HepG2 (cell line): ENCODE data around the gene SLC6A6. TPM values are rescaled to one million over a fixed set of nuclear protein-coding genes. Genes with fewer than 3 reads are reported as not detected.

Experiments
- ATAC-seq: fragments of 200-7000 bp; cut with Tn5 transposase; 3 replicates; pipeline ENCODE4 v1.9.1; 2020; ENCODE audit warnings: mild to moderate bottlenecking, moderate library complexity
- BruUV-seq: library from RNA; stranded (reverse); fragments of 400-500 nt; replicated peaks from 2 replicates; lab custom pipeline; 2021; lab: Mats Ljungman, UMichigan
- CTCF ChIA-PET: fragments of 300-600 bp; formaldehyde crosslinking; extraction: SDS; loops from one replicate; lab custom pipeline; 2021; ENCODE audit warnings: low total read pairs, inconsistent platforms, low intra/inter-chr PET ratio; lab: Yijun Ruan, JAX
- POLR2A ChIA-PET: fragments of 350-600 bp; sonication (Branson Sonifier 250); formaldehyde crosslinking; loops from one replicate; lab custom pipeline; 2020; ENCODE audit warnings: antibody characterized with exemption, inconsistent platforms; lab: Yijun Ruan, JAX
- DNase-seq: peaks from one replicate; pipeline ENCODE4 v3.0.0-alpha.2; 2015; ENCODE audit warnings: low spot score
- FAIRE-seq: peaks from 3 replicates; lab custom pipeline; 2011; peaks lifted over from hg19 to GRCh38; lab: Jason Lieb, UNC
- H2AFZ ChIP-seq: one replicate; pipeline ENCODE4 v1.6.1; 2011; ENCODE audit warnings: low read length, inconsistent platforms
- H3K27ac ChIP-seq: fragments of 300-600 bp; 3 replicates; pipeline ENCODE4 v1.8.0; 2011; ENCODE audit warnings: mixed run types, mild to moderate bottlenecking, mixed read lengths, low read length, inconsistent platforms; ENCODE audit not compliant: insufficient read depth; ENCODE audit errors: extremely low read length
- H3K27me3 ChIP-seq, 2 experiments: fragments of 200-600 bp in 1 of 2; 2 replicates in 1 of 2; 3 replicates in 1 of 2; pipeline versions ENCODE4 v1.6.0 to v1.8.0; 2011; ENCODE audit warnings: low read length in 2 of 2, mild to moderate bottlenecking in 2 of 2, moderate library complexity in 2 of 2, inconsistent platforms in 1 of 2; ENCODE audit not compliant: insufficient read depth in 2 of 2, control insufficient read depth in 1 of 2
- H3K36me3 ChIP-seq, 2 experiments: fragments of 200-600 bp in 1 of 2; replicated peaks in 1 of 2; 2 replicates in 1 of 2; 3 replicates in 1 of 2; pipeline versions ENCODE4 v1.5.1 to v1.8.0; 2011; ENCODE audit warnings: low read length in 2 of 2, inconsistent platforms in 1 of 2; ENCODE audit not compliant: insufficient read depth in 2 of 2, control insufficient read depth in 1 of 2
- H3K4me1 ChIP-seq: 2 replicates; pipeline ENCODE4 v1.5.1; 2012; ENCODE audit warnings: low read length, inconsistent platforms; ENCODE audit not compliant: insufficient read depth
- H3K4me2 ChIP-seq: 2 replicates; pipeline ENCODE4 v1.6.0; 2011; ENCODE audit warnings: low read depth, low read length, inconsistent platforms
- H3K4me3 ChIP-seq, 3 experiments: fragments of 200-600 bp in 1 of 3; sonication (generic), shearing (Covaris generic) in 1 of 3; replicated peaks in 1 of 3; 2 replicates each; pipeline ENCODE4 v1.5.1; 2011 to 2016; ENCODE audit warnings: low read length in 3 of 3, inconsistent platforms in 2 of 3, low read depth in 2 of 3, mild to moderate bottlenecking in 2 of 3, control low read depth in 1 of 3, mixed read lengths in 1 of 3; ENCODE audit not compliant: insufficient read depth in 1 of 3
- H3K79me2 ChIP-seq: one replicate; pipeline ENCODE4 v1.6.1; 2011; ENCODE audit warnings: low read length, inconsistent platforms; ENCODE audit not compliant: insufficient read depth
- H3K9ac ChIP-seq: 2 replicates; pipeline ENCODE4 v1.6.0; 2011; ENCODE audit warnings: mild to moderate bottlenecking, low read depth, low read length, inconsistent platforms; ENCODE audit not compliant: insufficient read depth
- H3K9me3 ChIP-seq: 2 replicates; pipeline ENCODE4 v1.5.1; 2012; ENCODE audit warnings: mild to moderate bottlenecking, low read length
- H4K20me1 ChIP-seq: 2 replicates; pipeline ENCODE4 v1.6.0; 2011; ENCODE audit warnings: inconsistent platforms, mild to moderate bottlenecking, low read length, moderate library complexity; ENCODE audit not compliant: insufficient read depth
- BHLHE40 ChIP-seq: IDR thresholded peaks from 2 replicates; pipeline ENCODE4 v1.6.1; 2011; ENCODE audit warnings: low read length, improper control_type of control experiment
- ETS1 ChIP-seq: sonication (generic); formaldehyde crosslinking; IDR thresholded peaks from 2 replicates; pipeline ENCODE4 v1.4.0; 2020; ENCODE audit warnings: missing genetic modification reagents
- HNRNPL ChIP-seq: fragments of 200-400 bp; formaldehyde crosslinking; IDR thresholded peaks from 2 replicates; pipeline ENCODE4 v1.6.1; 2017; ENCODE audit warnings: mild to moderate bottlenecking, low read depth, low read length
- JUN ChIP-seq: sonication (generic); formaldehyde crosslinking; IDR thresholded peaks from 2 replicates; pipeline ENCODE4 v1.4.0; 2020; ENCODE audit warnings: mild to moderate bottlenecking, missing genetic modification reagents
- SIN3A ChIP-seq: IDR thresholded peaks from 2 replicates; pipeline ENCODE4 v1.6.1; 2011; ENCODE audit warnings: low read depth, mild to moderate bottlenecking, control low read depth, low read length, borderline replicate concordance
- SP4 ChIP-seq: sonication (generic); formaldehyde crosslinking; IDR thresholded peaks from 2 replicates; pipeline ENCODE4 v1.8.1; 2023; ENCODE audit warnings: mild to moderate bottlenecking, missing genetic modification reagents
- ZNF749 ChIP-seq: sonication (generic); formaldehyde crosslinking; IDR thresholded peaks from 2 replicates; pipeline ENCODE4 v1.8.0; 2022; ENCODE audit warnings: mild to moderate bottlenecking, missing genetic modification reagents, moderate library complexity, borderline replicate concordance
- ZNF788 ChIP-seq: sonication (generic); formaldehyde crosslinking; IDR thresholded peaks from 2 replicates; pipeline ENCODE4 v1.5.0; 2020; ENCODE audit warnings: mild to moderate bottlenecking, missing genetic modification reagents, borderline replicate concordance
- WGBS: methylation state at CpG from one replicate; pipeline ENCODE4 v1.1.6; 2017; ENCODE audit warnings: low lambda C conversion rate; 5-methylcytosine and 5-hydroxymethylcytosine counted together
- in situ Hi-C: cut with HindIII; loops from 2 replicates; pipeline ENCODE4 v1.10.0; 2017; ENCODE audit warnings: low pct_unique_long_range_greater_than_20kb; ENCODE audit not compliant: extremely low pct_ligation_motif_present
- intact Hi-C: fragments of 100-400 bp; cut with micrococcal nuclease; formaldehyde crosslinking; loops from one replicate; pipeline ENCODE4 v1.10.0; 2022; ENCODE audit not compliant: unreplicated experiment
- polyA plus RNA-seq, 8 experiments: library from polyadenylated mRNA; depleted of rRNA in 3 of 8; stranded (reverse) in 7 of 8; unstranded in 1 of 8; fragments of >200 nt; fragmentation: Illumina TruSeq in 4 of 8; extraction: Trizol in 4 of 8; gene quantifications; 2 replicates each; pipeline versions ENCODE4 v1.2.1 to v1.2.3, GENCODE V29; 2011 to 2016; ENCODE audit warnings: low read depth in 4 of 8, missing spikeins in 1 of 8, mixed read lengths in 1 of 8; ENCODE audit not compliant: insufficient read depth in 1 of 8
- total RNA-seq, 5 experiments: library from RNA; depleted of rRNA; stranded (reverse); fragments of >200 nt; fragmentation: Illumina TruSeq; extraction: Trizol; gene quantifications; 2 replicates each; pipeline ENCODE4 v1.2.3, GENCODE V29; 2016; ENCODE audit warnings: low read depth in 1 of 5

SLC6A6 gene
- total and polyA plus RNA-seq, 2 of the 13 experiments (the other 11 are each of a cell fraction or from before 2014, with no cell fraction given) = 14.1 to 20.7 TPM

DNA sequence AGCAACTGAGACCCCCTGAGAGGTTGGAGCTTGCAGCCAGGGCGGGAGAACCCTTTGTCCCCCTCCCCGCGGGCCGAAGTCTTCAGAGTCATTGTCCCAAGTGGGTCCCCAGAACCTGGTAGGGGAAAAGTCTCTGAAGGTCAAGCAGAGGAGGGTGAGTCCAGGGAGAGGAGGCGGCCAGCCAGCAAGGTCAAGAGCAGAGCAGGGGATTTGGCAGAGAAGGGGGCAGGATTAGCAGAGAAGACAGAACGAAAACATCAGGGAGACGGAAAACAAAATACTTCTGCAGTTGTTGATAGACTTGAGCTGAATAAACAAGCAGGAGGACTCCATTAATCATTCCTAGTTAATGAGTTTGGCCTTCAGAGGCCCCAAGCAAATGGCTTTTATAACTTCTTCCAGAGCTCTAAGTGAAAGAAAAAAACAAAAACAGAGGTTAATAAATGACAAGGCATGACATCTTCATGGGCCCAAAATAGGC, 71.0 kb downstream of the SLC6A6 start:
- H3K4me2 ChIP-seq = no peak overlapping the region
- WGBS = 99% methylated on average over 7 of the region's 7 CpGs
- TF ChIP-seq HNRNPL = no peak
- no peak for TF ChIP-seq ETS1
- TF ChIP-seq JUN (CRISPR knock-in tag) = no peak
- TF ChIP-seq ZNF788 (CRISPR knock-in tag) = no peak
- TF ChIP-seq SIN3A = no peak
- no peak for TF ChIP-seq BHLHE40
- no peak for TF ChIP-seq SP4 (CRISPR knock-in tag)
- TF ChIP-seq ZNF749 (CRISPR knock-in tag) = no peak
- TF ChIP-seq, all 625 proteins: peak for 0
- ATAC-seq = no peak
- ChIA-PET POLR2A (no interaction called here), CTCF (no interaction called here)
- H3K4me1 ChIP-seq = no peaks in the 10 kb centered on the region
- intact Hi-C loops = no loop called here
- FAIRE-seq = no peak
- in situ Hi-C loops = no loop called here
- no peaks in the 10 kb centered on the region for H3K9me3 ChIP-seq
- peaks cover 11 to 55% of the 10 kb centered on the region in 2 experiments; a peak in 4 of 5 replicates for H3K36me3 ChIP-seq
- no peak overlapping the region for H2AFZ ChIP-seq
- no peak overlapping the region for H3K4me3 ChIP-seq
- no peaks in the 10 kb centered on the region for H4K20me1 ChIP-seq
- H3K79me2 ChIP-seq = no peaks in the 10 kb centered on the region
- no peak for DNase-seq
- no TSS peak for BruUV-seq
- H3K9ac ChIP-seq = no peak overlapping the region
- H3K27me3 ChIP-seq = no peaks in the 10 kb centered on the region
- H3K27ac ChIP-seq = no peak overlapping the region
